GM18507 (cell line): ENCODE results near the gene CLDND1.
A peak's percentile ranks its signal among the peaks of the same experiment; 100 is the strongest.

Source experiments
- DNase-seq: peaks from one replicate; pipeline ENCODE4 v3.0.0; 2011; ENCODE audit warnings: low read depth; ENCODE audit not compliant: insufficient read length; ENCODE audit errors: extremely low spot score
- FAIRE-seq: peaks from 2 replicates; lab custom pipeline; 2011; peaks lifted over from hg19 to GRCh38; lab: Jason Lieb, UNC

CLDND1 gene

GRCh38 chr3:98552232-98553020 lies 29.7 kb upstream of the CLDND1 start:
- DNase-seq = no peak
- no peak for FAIRE-seq

- no peak for DNase-seq
These were observed 29.1 kb upstream of the CLDND1 start for GRCh38 chr3:98551754-98552153.

GRCh38 chr3:98551236-98551635 lies 28.5 kb upstream of the CLDND1 start:
- no peak for DNase-seq
- FAIRE-seq = no peak

More at GRCh38 chr3:98551754-98552153, 29.1 kb upstream of the CLDND1 start:
- peak; percentile 95 for FAIRE-seq

- DNase-seq (no peak), FAIRE-seq (no peak)
These were observed 28.1 kb upstream of the CLDND1 start for GRCh38 chr3:98550833-98551232.

- DNase-seq (no peak), FAIRE-seq (peak; percentile 53)
These were observed 25.8 kb upstream of the CLDND1 start for GRCh38 chr3:98548544-98548943.

GRCh38 chr3:98545940-98546339 lies 23.2 kb upstream of the CLDND1 start:
- DNase-seq = no peak
- FAIRE-seq = peak; percentile 85

- DNase-seq = no peak
- FAIRE-seq = no peak
These were observed 19.9 kb upstream of the CLDND1 start for GRCh38 chr3:98542623-98543022.

GRCh38 chr3:98541695-98542094 lies 19.0 kb upstream of the CLDND1 start:
- FAIRE-seq (peak; percentile 63), DNase-seq (no peak)

- DNase-seq = no peak
- peak; percentile 98 for FAIRE-seq
These were observed 17.6 kb upstream of the CLDND1 start for GRCh38 chr3:98540346-98540745.

- DNase-seq (no peak), FAIRE-seq (peak; percentile 99)
These were observed 13.8 kb upstream of the CLDND1 start for GRCh38 chr3:98536456-98537017.

- peak; percentile 33 for FAIRE-seq
- DNase-seq = no peak
These were observed 12.0 kb upstream of the CLDND1 start for GRCh38 chr3:98534734-98535133.

GRCh38 chr3:98534168-98534567 lies 11.5 kb upstream of the CLDND1 start:
- FAIRE-seq = peak; percentile 57

GRCh38 chr3:98532709-98533571 lies 10.2 kb upstream of the CLDND1 start:
- FAIRE-seq (no peak), DNase-seq (no peak)

More at GRCh38 chr3:98534168-98534567, 11.5 kb upstream of the CLDND1 start:
- DNase-seq = no peak

- DNase-seq (no peak), FAIRE-seq (no peak)
These were observed 9.6 kb upstream of the CLDND1 start for GRCh38 chr3:98532275-98532637.

GRCh38 chr3:98531622-98532274 lies 9.0 kb upstream of the CLDND1 start, which contains the start of gene GPR15:
Gene GPR15, plus strand, starts transcription at chr3:98531978. Its CDS starts 56 bp downstream, at chr3:98532034.
- FAIRE-seq (peak; percentile 95), DNase-seq (no peak)

- FAIRE-seq (no peak), DNase-seq (no peak)
These were observed 8.0 kb upstream of the CLDND1 start for GRCh38 chr3:98530676-98531075.

- FAIRE-seq (no peak), DNase-seq (no peak)
These were observed 7.3 kb upstream of the CLDND1 start for GRCh38 chr3:98529856-98530459.

- no peak for DNase-seq
- peak; percentile 64 for FAIRE-seq
These were observed 6.0 kb upstream of the CLDND1 start for GRCh38 chr3:98528474-98529346.
